ENCODE results near the gene GJC1.

DNA sequence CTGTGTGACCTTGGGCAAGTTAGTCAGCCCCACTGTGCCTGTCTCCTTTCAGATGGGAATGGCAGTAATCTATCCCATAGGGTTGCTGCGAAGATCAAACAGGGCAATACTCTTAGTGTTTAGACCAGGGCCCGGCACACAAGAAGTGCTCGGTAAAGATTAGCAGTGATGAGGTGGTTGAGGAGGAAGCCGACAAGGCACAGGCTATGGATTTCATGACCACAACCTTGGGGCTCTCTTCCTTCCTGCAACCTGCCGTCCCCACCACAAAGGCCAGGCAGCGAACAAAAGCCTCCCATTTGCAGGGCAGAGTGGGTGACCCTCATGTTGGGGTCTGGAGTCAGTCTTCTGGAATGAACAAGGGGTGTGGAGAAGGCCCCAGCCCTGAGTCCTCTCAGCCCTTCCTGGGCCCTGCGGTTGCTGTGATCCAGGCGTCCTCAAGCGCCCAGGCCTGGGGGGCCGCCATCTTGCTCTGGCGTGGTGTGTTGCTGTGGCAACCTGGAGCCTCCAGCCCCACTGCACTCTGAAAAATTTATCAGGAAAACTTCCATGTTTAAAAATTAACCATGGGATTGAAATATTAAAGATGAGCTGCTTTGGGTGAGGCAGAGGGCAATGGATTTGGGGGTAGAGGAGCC is 61.5 kb downstream of the GJC1 start:
- TF ChIP-seq EP300 (conservative IDR thresholded peaks at IDR 0.05; ENCODE audit: poor library complexity, severe bottlenecking) = no peak
- no peak for TF ChIP-seq CTCF (IDR thresholded peaks at IDR 0.05; ENCODE audit: poor library complexity, severe bottlenecking)
- TF ChIP-seq POLR2AphosphoS5 (IDR thresholded peaks at IDR 0.05) = no peak
- TF ChIP-seq EZH2 (IDR thresholded peaks at IDR 0.05; ENCODE audit: borderline replicate concordance, insufficient read depth, low read length, poor library complexity, severe bottlenecking) = no peak
- no peak for TF ChIP-seq TAF1 (IDR thresholded peaks at IDR 0.05; ENCODE audit: low read depth)
- TF ChIP-seq RAD21 (conservative IDR thresholded peaks at IDR 0.05) = no peak
